Tibial nerve (tissue), 3 donors: ENCODE results near the gene MAP4K1.

Experiments
- CTCF ChIP-seq, 5 experiments: fragments of 200-600 bp in 3 of 5; fragments of 450-650 bp in 2 of 5; sonication (generic) in 3 of 5; IDR thresholded peaks; one replicate each; pipeline ENCODE4 v1.5.1; 2016 to 2019; ENCODE audit warnings: antibody characterized with exemption in 5 of 5, mild to moderate bottlenecking in 3 of 5, moderate library complexity in 2 of 5
- POLR2A ChIP-seq, 2 donors: fragments of 450-650 bp; IDR thresholded peaks; one replicate each; pipeline ENCODE4 v1.6.1; 2017; ENCODE audit warnings: antibody characterized with exemption in 2 of 2, mild to moderate bottlenecking in 2 of 2, moderate library complexity in 2 of 2

DNA sequence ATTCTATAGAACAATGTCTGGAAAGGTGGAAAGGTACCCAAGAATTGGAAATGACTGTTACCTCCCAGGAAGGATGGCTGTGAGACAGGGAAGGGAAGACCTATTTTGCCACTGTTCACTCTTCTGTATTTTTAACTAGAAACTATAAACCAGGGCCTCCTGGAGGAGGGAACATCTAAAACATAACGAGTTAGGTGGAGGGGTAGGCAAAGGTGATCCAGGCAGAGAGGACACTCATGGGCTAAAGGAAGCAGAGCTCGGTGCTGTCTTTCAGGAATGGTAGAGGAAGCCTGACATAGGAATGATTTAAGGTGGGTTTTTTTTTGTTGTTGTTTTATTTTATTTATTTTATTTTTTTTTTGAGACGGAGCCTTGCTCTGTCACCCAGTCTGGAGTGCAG is 7.1 kb upstream of the MAP4K1 start:
- TF ChIP-seq CTCF (IDR thresholded peaks at IDR 0.05), result no peak
- no peak for TF ChIP-seq POLR2A (IDR thresholded peaks at IDR 0.05)
